Ascending aorta (tissue), 2 donors: Measurements from ENCODE around the gene CCM2. TPM values are rescaled to one million over a fixed set of nuclear protein-coding genes. Genes with fewer than 3 reads are reported as not detected.

ENCODE experiments used
- DNase-seq, 2 donors: peaks; one replicate each; pipeline ENCODE4 v3.0.0-alpha.2; 2019; ENCODE audit warnings: low spot score in 2 of 2
- H3K27ac ChIP-seq, 2 donors: fragments of 200-600 bp; sonication (generic); one replicate each; pipeline ENCODE4 v1.5.1; 2016 to 2017; ENCODE audit warnings: mild to moderate bottlenecking in 1 of 2
- H3K27me3 ChIP-seq: fragments of 200-600 bp; sonication (generic); one replicate; pipeline ENCODE4 v1.5.1; 2017
- H3K36me3 ChIP-seq, 2 donors: fragments of 200-600 bp; sonication (generic); one replicate each; pipeline ENCODE4 v1.5.1; 2016
- H3K4me1 ChIP-seq, 2 donors: fragments of 200-600 bp; sonication (generic); one replicate each; pipeline ENCODE4 v1.5.1; 2016 to 2017; ENCODE audit warnings: mild to moderate bottlenecking in 1 of 2
- H3K4me3 ChIP-seq, 2 donors: fragments of 200-600 bp; sonication (generic); one replicate each; pipeline ENCODE4 v1.5.1; 2016 to 2017; ENCODE audit warnings: mild to moderate bottlenecking in 1 of 2
- H3K9me3 ChIP-seq, 2 donors: fragments of 200-600 bp; sonication (generic); one replicate each; pipeline ENCODE4 v1.5.1; 2016
- CTCF ChIP-seq, 3 experiments: fragments of 200-600 bp in 2 of 3; fragments of 450-650 bp in 1 of 3; sonication (generic) in 2 of 3; IDR thresholded peaks; one replicate each; pipeline ENCODE4 v1.5.1; 2016 to 2019; ENCODE audit warnings: antibody characterized with exemption in 3 of 3, mild to moderate bottlenecking in 1 of 3, moderate library complexity in 1 of 3
- intact Hi-C: fragments of 100-400 bp; cut with DNase I; formaldehyde crosslinking; loops from one replicate; pipeline ENCODE4 v1.15.1; 2023
- total RNA-seq: library from RNA; depleted of rRNA; stranded (reverse); fragments of >200 nt; gene quantifications from one replicate; pipeline ENCODE4 v1.1.0, GENCODE V29; 2016

CCM2 gene
- total RNA-seq, 1 donor from 2014 or later: 61.5 TPM

- H3K4me3 ChIP-seq: no peak overlapping the region
- H3K27ac ChIP-seq: no peak overlapping the region
- DNase-seq: no peak
- H3K36me3 ChIP-seq: no peaks in the 10 kb centered on the region
- peaks cover 0 to 11% of the 10 kb centered on the region in 2 donors for H3K4me1 ChIP-seq
- intact Hi-C loops: loop anchor here (10.0 kb wide), 1 partner anchor 540 kb away; the partner anchor contains the start of gene DDX56
- H3K9me3 ChIP-seq: no peaks in the 10 kb centered on the region
- H3K27me3 ChIP-seq: no peaks in the 10 kb centered on the region
- no peak for TF ChIP-seq CTCF (IDR thresholded peaks at IDR 0.05)
Observed at GRCh38 chr7:45114926-45115325, 114.9 kb downstream of the CCM2 start.

- Histone ChIP-seq H3K4me3 (no peak overlapping the region), H3K36me3 (no peaks in the 10 kb centered on the region), H3K4me1 (peaks cover 0 to 4% of the 10 kb centered on the region in 2 donors), H3K27ac (no peak overlapping the region), H3K27me3 (no peaks in the 10 kb centered on the region), H3K9me3 (no peaks in the 10 kb centered on the region)
- DNase-seq: no peak
- intact Hi-C loops: loop anchor here (10.0 kb wide), 1 partner anchor 541 kb away; the partner anchor contains the start of gene DDX56
- TF ChIP-seq CTCF (IDR thresholded peaks at IDR 0.05): no peak
Observed at GRCh38 chr7:45116048-45116447, 116.0 kb downstream of the CCM2 start.

- H3K9me3 ChIP-seq: no peaks in the 10 kb centered on the region
- DNase-seq: no peak
- H3K4me3 ChIP-seq: no peak overlapping the region
- intact Hi-C loops: loop anchor here (10.0 kb wide), 1 partner anchor 543 kb away; the partner anchor contains the start of gene DDX56
- no peaks in the 10 kb centered on the region for H3K4me1 ChIP-seq
- no peaks in the 10 kb centered on the region for H3K27me3 ChIP-seq
- TF ChIP-seq CTCF (IDR thresholded peaks at IDR 0.05): no peak
- no peak overlapping the region for H3K27ac ChIP-seq
- H3K36me3 ChIP-seq: no peaks in the 10 kb centered on the region
Observed at GRCh38 chr7:45117582-45117981, 117.6 kb downstream of the CCM2 start.

- Histone ChIP-seq H3K27me3 (no peaks in the 10 kb centered on the region), H3K9me3 (no peaks in the 10 kb centered on the region), H3K4me3 (no peak overlapping the region), H3K27ac (no peak overlapping the region), H3K36me3 (no peaks in the 10 kb centered on the region), H3K4me1 (no peaks in the 10 kb centered on the region)
- no peak for TF ChIP-seq CTCF (IDR thresholded peaks at IDR 0.05)
- intact Hi-C loops: loop anchor here (10.0 kb wide), 1 partner anchor 543 kb away; the partner anchor contains the start of gene DDX56
- no peak for DNase-seq
Observed at GRCh38 chr7:45118292-45118691, 118.3 kb downstream of the CCM2 start.

- Histone ChIP-seq H3K4me1 (no peaks in the 10 kb centered on the region), H3K27me3 (no peaks in the 10 kb centered on the region), H3K9me3 (no peaks in the 10 kb centered on the region), H3K4me3 (no peak overlapping the region), H3K27ac (no peak overlapping the region), H3K36me3 (no peaks in the 10 kb centered on the region)
- TF ChIP-seq CTCF (IDR thresholded peaks at IDR 0.05): no peak
- intact Hi-C loops: loop anchor here (10.0 kb wide), 1 partner anchor 544 kb away; the partner anchor contains the start of gene DDX56
- no peak for DNase-seq
Observed at GRCh38 chr7:45118889-45119331, 118.9 kb downstream of the CCM2 start.
